ENCODE results near the gene EVL.

GRCh38 chr14:100035700-100036099 is 29.5 kb upstream of the EVL start:
- TF ChIP-seq CTCF (IDR thresholded peaks at IDR 0.05; ENCODE audit: low read depth, low read length) (no peak), POLR2A (IDR thresholded peaks at IDR 0.05; ENCODE audit: extremely low read depth, insufficient read length) (no peak), MAX (IDR thresholded peaks at IDR 0.05; ENCODE audit: low read depth, low read length) (no peak), MYC (IDR thresholded peaks at IDR 0.05; ENCODE audit: low read depth, low read length) (no peak)
